Right lobe of liver (tissue), 6 donors: ENCODE data around the gene CCDC183. TPM values are rescaled to one million over a fixed set of nuclear protein-coding genes. Genes with fewer than 3 reads are reported as not detected.

ENCODE experiments used
- ATAC-seq, 4 donors: fragments of 200-7000 bp; cut with Tn5 transposase; one replicate each; pipeline ENCODE4 v1.9.1; 2020; ENCODE audit warnings: mild to moderate bottlenecking in 4 of 4, moderate library complexity in 4 of 4
- DNase-seq, 3 donors: peaks; one replicate each; pipeline ENCODE4 v3.0.0-alpha.2; 2020
- H3K27ac ChIP-seq, 3 donors: fragments of 200-600 bp; one replicate each; pipeline ENCODE4 v1.8.0; 2022
- H3K27me3 ChIP-seq, 2 donors: fragments of 200-600 bp; one replicate each; pipeline ENCODE4 v1.8.0; 2022
- H3K36me3 ChIP-seq, 4 donors: fragments of 200-600 bp; sonication (generic) in 1 of 4; one replicate each; pipeline versions ENCODE4 v1.5.1 to v1.8.0; 2017 to 2022; ENCODE audit warnings: control low read depth in 1 of 4
- H3K4me1 ChIP-seq, 4 donors: fragments of 200-600 bp; sonication (generic) in 1 of 4; one replicate each; pipeline versions ENCODE4 v1.5.1 to v1.8.0; 2017 to 2022; ENCODE audit warnings: control low read depth in 1 of 4
- H3K4me3 ChIP-seq, 3 donors: fragments of 200-600 bp; one replicate each; pipeline ENCODE4 v1.8.0; 2022
- H3K9me3 ChIP-seq, 4 donors: fragments of 200-600 bp; sonication (generic) in 1 of 4; one replicate each; pipeline versions ENCODE4 v1.5.1 to v1.8.0; 2017 to 2022; ENCODE audit warnings: control low read depth in 1 of 4
- CTCF ChIP-seq, 4 donors: fragments of 200-600 bp in 3 of 4; fragments of 450-650 bp in 1 of 4; IDR thresholded peaks; one replicate each; pipeline versions ENCODE4 v1.5.1 to v1.8.0; 2016 to 2022; ENCODE audit warnings: antibody characterized with exemption in 4 of 4, mild to moderate bottlenecking in 2 of 4
- POLR2A ChIP-seq: fragments of 450-650 bp; IDR thresholded peaks from one replicate; pipeline ENCODE4 v1.6.1; 2017; ENCODE audit warnings: antibody characterized with exemption, mild to moderate bottlenecking
- WGBS: methylation state at CpG from one replicate; pipeline ENCODE4 v1.1.6; 2018; ENCODE audit warnings: low coverage, low lambda C conversion rate; ENCODE audit not compliant: insufficient coverage; ENCODE audit errors: missing lambda C conversion rate; 5-methylcytosine and 5-hydroxymethylcytosine counted together
- intact Hi-C, 2 donors: fragments of 100-400 bp; cut with DNase I; formaldehyde crosslinking; loops; one replicate each; pipeline versions ENCODE4 v1.11.2 to v1.14.1; 2022
- total RNA-seq, 6 experiments: library from RNA; depleted of rRNA in 2 of 6; stranded (reverse); fragments of >200 nt in 2 of 6; fragmentation: NEBNext Ultra II Directional in 3 of 6; extraction: Animal tissue kit (Norgen Biotek cat#: 25700) in 3 of 6; gene quantifications; one replicate each; pipeline versions ENCODE4 v1.1.0 to v1.2.4, GENCODE V29; 2016 to 2023
- donor health status: DM: no; HTN: yes; CAD: no.
- donor health status: DM: no; HTN: no; CAD: no.
- donor health status: DM: no; HTN: no; CAD: no.
- donor health status: DM: no; HTN: yes; CAD: no.
- donor health status: DM: no; HTN: yes; CAD: no.

The CCDC183 gene
- total RNA-seq, 6 experiments from 2014 or later, result 0.43 to 1.2 (median 0.74) TPM; not detected in 1

GRCh38 chr9:136854842-136855460 is 58.8 kb downstream of the CCDC183 start:
- Histone ChIP-seq H3K27ac (no peak overlapping the region), H3K4me3 (no peak overlapping the region), H3K4me1 (peaks cover 0 to 45% (median 22%) of the 10 kb centered on the region in 4 donors), H3K9me3 (no peaks in the 10 kb centered on the region), H3K36me3 (peaks cover 0 to 4% (median 0%) of the 10 kb centered on the region in 4 donors), H3K27me3 (no peaks in the 10 kb centered on the region)
- 80% methylated on average over 1 of the region's 23 CpGs for WGBS
- TF ChIP-seq POLR2A, result no peak
- no peak for TF ChIP-seq CTCF (IDR thresholded peaks at IDR 0.05)
- intact Hi-C loops, result no loop called here
- ATAC-seq (no peak), DNase-seq (peak in 2 of 3 donors; percentile 16 to 45)

GRCh38 chr9:136855461-136856078 is 59.4 kb downstream of the CCDC183 start:
- WGBS, result no CpG with 5 or more reads among the region's 26 CpGs
- intact Hi-C loops, result no loop called here

DNA sequence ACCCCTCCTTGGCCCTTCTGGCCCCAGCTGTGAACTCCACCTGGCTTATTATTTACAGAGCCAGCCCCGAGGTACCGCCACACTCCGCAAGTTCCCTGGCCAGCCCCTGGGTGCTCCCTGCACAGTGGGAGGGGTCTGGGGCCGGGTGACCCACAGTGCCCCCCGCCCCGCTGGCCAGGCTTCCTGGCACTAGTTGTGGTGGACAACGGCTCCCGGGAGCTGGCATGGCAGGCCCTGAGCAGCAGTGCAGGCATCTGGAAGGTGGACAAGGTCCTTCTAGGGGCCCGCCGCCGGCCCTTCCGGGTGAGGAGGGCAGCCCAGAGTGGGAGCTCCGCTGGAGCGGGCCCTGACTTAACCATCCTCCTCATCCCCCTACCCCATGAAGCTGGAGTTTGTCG is 59.9 kb downstream of the CCDC183 start:
- Histone ChIP-seq H3K9me3 (no peaks in the 10 kb centered on the region), H3K36me3 (peaks cover 0 to 2% (median under 1%) of the 10 kb centered on the region in 4 donors), H3K27ac (no peak overlapping the region), H3K4me1 (peaks cover 0 to 38% (median 17%) of the 10 kb centered on the region in 4 donors), H3K4me3 (no peak overlapping the region), H3K27me3 (no peaks in the 10 kb centered on the region)
- DNase-seq (peak in 2 of 3 donors; percentile 28 to 48), ATAC-seq (no peak)
- TF ChIP-seq POLR2A (no peak), CTCF (IDR thresholded peaks at IDR 0.05) (no peak)
- no CpG with 5 or more reads among the region's 15 CpGs for WGBS
- intact Hi-C loops, result no loop called here

More at GRCh38 chr9:136855461-136856078, 59.4 kb downstream of the CCDC183 start:
- no peak for TF ChIP-seq CTCF (IDR thresholded peaks at IDR 0.05)
- no peak for TF ChIP-seq POLR2A
- ATAC-seq (no peak), DNase-seq (peak in 2 of 3 donors; percentile 21 to 47)
- H3K9me3 ChIP-seq, result no peaks in the 10 kb centered on the region
- peaks cover 0 to 4% (median 0%) of the 10 kb centered on the region in 4 donors for H3K36me3 ChIP-seq
- H3K27ac ChIP-seq, result no peak overlapping the region
- no peaks in the 10 kb centered on the region for H3K27me3 ChIP-seq
- H3K4me1 ChIP-seq, result peaks cover 0 to 42% (median 20%) of the 10 kb centered on the region in 4 donors
- H3K4me3 ChIP-seq, result no peak overlapping the region

DNA sequence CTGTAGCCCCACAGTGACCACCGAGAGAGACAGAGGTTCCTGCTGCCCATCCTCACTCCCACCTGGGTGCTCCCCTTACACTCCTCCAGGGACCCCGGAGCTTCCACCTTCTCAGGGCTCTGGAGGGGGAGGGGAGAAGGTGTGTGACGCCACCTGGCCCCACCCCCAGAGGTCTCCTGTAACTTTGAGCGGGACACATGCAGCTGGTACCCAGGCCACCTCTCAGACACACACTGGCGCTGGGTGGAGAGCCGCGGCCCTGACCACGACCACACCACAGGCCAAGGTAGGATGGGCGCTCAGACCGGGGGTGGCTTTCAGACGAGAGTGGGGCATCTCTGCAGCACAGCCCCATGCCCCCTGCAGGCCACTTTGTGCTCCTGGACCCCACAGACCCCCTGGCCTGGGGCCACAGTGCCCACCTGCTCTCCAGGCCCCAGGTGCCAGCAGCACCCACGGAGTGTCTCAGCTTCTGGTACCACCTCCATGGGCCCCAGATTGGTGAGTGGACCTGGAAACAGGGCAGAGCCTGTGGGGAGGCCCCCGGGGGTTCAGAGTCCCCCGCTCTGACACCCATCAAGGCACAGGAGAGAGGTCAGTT is 60.5 kb downstream of the CCDC183 start:
- Histone ChIP-seq H3K36me3 (peaks cover 0 to 6% (median 4%) of the 10 kb centered on the region in 4 donors), H3K27ac (no peak overlapping the region), H3K9me3 (no peaks in the 10 kb centered on the region), H3K27me3 (no peaks in the 10 kb centered on the region), H3K4me1 (peaks cover 0 to 32% (median 14%) of the 10 kb centered on the region in 4 donors), H3K4me3 (no peak overlapping the region)
- TF ChIP-seq POLR2A, result no peak
- peak in 1 of 4 donors; percentile 2 for TF ChIP-seq CTCF (IDR thresholded peaks at IDR 0.05)
- no CpG with 5 or more reads among the region's 14 CpGs for WGBS
- peak in 1 of 3 donors; percentile 53 for DNase-seq
- ATAC-seq, result no peak
- intact Hi-C loops, result no loop called here
